Ovary (tissue), 3 donors: ENCODE data around the gene IFT52.

Source experiments
- EP300 ChIP-seq: sonication (generic); formaldehyde crosslinking; IDR thresholded peaks from one replicate; pipeline ENCODE4 v1.6.1; 2017; ENCODE audit warnings: antibody characterized with exemption
- POLR2A ChIP-seq: fragments of 450-650 bp; IDR thresholded peaks from one replicate; pipeline ENCODE4 v1.6.1; 2017; ENCODE audit warnings: antibody characterized with exemption, mild to moderate bottlenecking, moderate library complexity
- TF ChIP-seq, protein P1 (sequence below), 3 donors: fragments of 450-650 bp in 2 of 3; fragments of 200-600 bp in 1 of 3; IDR thresholded peaks; one replicate each; pipeline versions ENCODE4 v1.5.1 to v1.8.0; 2016 to 2022; ENCODE audit warnings: antibody characterized with exemption in 3 of 3, mild to moderate bottlenecking in 1 of 3
- donor health status: DM: no; HTN: no; CAD: no.

DNA sequence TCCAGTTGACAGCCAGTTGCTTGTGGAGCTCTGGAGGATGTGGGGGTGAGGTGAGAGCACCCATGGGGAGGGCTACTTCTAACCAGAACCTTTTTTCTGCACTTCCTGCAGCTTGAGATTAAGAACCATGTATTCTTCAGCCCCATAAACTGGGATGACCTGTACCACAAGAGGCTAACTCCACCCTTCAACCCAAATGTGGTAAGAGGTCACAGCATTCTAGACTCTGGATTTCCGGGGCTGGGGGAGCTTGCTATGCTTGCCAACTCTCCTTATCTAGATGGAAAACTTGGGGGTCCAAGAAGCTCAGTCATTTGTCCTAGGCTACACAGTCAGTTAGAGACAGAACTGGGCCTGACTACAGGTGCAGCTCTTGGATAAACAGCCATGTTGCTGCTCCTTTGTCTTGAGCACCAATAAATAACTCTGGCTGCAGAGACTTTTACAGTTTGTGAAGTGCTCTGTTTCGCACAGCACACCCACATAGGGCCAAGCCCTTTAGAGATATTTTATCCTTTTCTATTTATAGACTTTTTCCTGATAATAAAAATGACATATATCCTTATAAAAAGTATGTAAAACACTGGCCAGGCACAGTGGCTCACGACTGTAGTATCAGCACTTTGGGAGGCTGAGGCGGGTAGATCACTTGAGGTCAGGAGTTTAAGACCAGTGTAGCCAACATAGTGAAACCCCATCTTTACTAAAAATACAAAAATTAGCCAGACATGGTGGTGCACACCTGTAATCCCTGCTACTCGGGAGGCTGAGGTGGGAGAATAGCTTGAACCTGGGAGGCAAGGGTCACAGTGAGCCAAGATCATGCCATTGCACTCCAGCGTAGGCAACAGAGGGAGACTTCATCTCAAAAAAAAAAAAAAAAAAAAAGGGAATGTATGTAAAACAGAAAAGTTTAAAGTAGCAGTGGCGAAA is 10.6 kb upstream of the IFT52 start:
- TF ChIP-seq POLR2A (no peak), EP300 (no peak)
- TF ChIP-seq, protein P1, sequence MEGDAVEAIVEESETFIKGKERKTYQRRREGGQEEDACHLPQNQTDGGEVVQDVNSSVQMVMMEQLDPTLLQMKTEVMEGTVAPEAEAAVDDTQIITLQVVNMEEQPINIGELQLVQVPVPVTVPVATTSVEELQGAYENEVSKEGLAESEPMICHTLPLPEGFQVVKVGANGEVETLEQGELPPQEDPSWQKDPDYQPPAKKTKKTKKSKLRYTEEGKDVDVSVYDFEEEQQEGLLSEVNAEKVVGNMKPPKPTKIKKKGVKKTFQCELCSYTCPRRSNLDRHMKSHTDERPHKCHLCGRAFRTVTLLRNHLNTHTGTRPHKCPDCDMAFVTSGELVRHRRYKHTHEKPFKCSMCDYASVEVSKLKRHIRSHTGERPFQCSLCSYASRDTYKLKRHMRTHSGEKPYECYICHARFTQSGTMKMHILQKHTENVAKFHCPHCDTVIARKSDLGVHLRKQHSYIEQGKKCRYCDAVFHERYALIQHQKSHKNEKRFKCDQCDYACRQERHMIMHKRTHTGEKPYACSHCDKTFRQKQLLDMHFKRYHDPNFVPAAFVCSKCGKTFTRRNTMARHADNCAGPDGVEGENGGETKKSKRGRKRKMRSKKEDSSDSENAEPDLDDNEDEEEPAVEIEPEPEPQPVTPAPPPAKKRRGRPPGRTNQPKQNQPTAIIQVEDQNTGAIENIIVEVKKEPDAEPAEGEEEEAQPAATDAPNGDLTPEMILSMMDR (IDR thresholded peaks at IDR 0.05) = no peak
